Chondrocyte (in vitro differentiated cells): Measurements from ENCODE around the gene TMEM179B. TPM values are rescaled to one million over a fixed set of nuclear protein-coding genes. Genes with fewer than 3 reads are reported as not detected.
"Not testable (repeated sequence)": the region's sequence is repeated elsewhere in the genome, so short reads cannot be mapped to it uniquely, and the experiment has no call there.

ENCODE experiments used
- DNase-seq: peaks from one replicate; pipeline ENCODE4 v3.0.0; 2021; ENCODE audit warnings: mixed read lengths, low spot score
- H3K27ac Mint-ChIP-seq: one replicate; pipeline ENCODE4 v1.8.0; 2021; ENCODE audit warnings: mild to moderate bottlenecking, moderate library complexity, mixed read lengths; ENCODE audit not compliant: unreplicated experiment
- H3K27me3 Mint-ChIP-seq: 2 replicates; pipeline ENCODE4 v1.8.0; 2021; ENCODE audit warnings: low read depth, mixed read lengths
- H3K36me3 Mint-ChIP-seq: 2 replicates; pipeline ENCODE4 v1.8.0; 2021; ENCODE audit warnings: low read depth, mixed read lengths
- H3K4me1 Mint-ChIP-seq: 2 replicates; pipeline ENCODE4 v1.8.0; 2021; ENCODE audit warnings: low read depth, mild to moderate bottlenecking, mixed read lengths
- H3K4me3 Mint-ChIP-seq: one replicate; pipeline ENCODE4 v1.8.0; 2021; ENCODE audit warnings: mild to moderate bottlenecking, moderate library complexity, mixed read lengths; ENCODE audit not compliant: unreplicated experiment
- H3K9me3 Mint-ChIP-seq: 2 replicates; pipeline ENCODE4 v1.8.0; 2021; ENCODE audit warnings: low read depth, mixed read lengths
- CTCF ChIP-seq: fragments of 200-600 bp; sonication (generic); IDR thresholded peaks from 2 replicates; pipeline ENCODE4 v1.5.0; 2021; ENCODE audit warnings: antibody characterized with exemption, mild to moderate bottlenecking, moderate library complexity
- long read RNA-seq: library from polyadenylated mRNA; stranded (forward); transcript quantifications from one replicate; pipeline ENCODE4 v2.0.0, GENCODE V29; 2021
- total RNA-seq: library from RNA; stranded (reverse); gene quantifications from 3 replicates; pipeline ENCODE4 v1.2.1, GENCODE V29; 2021

TMEM179B gene
- total RNA-seq, result 29.4 to 44.9 TPM (median 35.1 TPM) in 3 replicates
- long read RNA-seq, transcript TMEM179B-201 (5 exons, 1,023 nt), result major isoform, 33 of 45 reads
- long read RNA-seq, partial matches to known transcripts, result 3 of 45 reads
- long read RNA-seq, other reads (novel, unspliced or antisense), result 6 of 45 reads

GRCh38 chr11:62787005-62787759, at the start of gene TMEM179B:
Gene TMEM179B, plus strand, starts transcription at chr11:62787402. Its CDS starts 30 bp downstream, at chr11:62787432.
- Mint-ChIP-seq H3K36me3 (peaks cover 10% of the 10 kb centered on the region), H3K4me1 (peaks cover 47% of the 10 kb centered on the region), H3K4me3 (peak within 1 kb of the TSS; percentile 81), H3K9me3 (no peaks in the 10 kb centered on the region), H3K27ac (peak within 1 kb of the TSS; percentile 96), H3K27me3 (no peaks in the 10 kb centered on the region)
- TF ChIP-seq CTCF, result peak; percentile 66
- peak; percentile 98 for DNase-seq

- no peak for TF ChIP-seq CTCF
- DNase-seq, result no peak
- no peaks in the 10 kb centered on the region for H3K27me3 Mint-ChIP-seq
- no peaks in the 10 kb centered on the region for H3K9me3 Mint-ChIP-seq
- H3K4me1 Mint-ChIP-seq, result peaks cover 18% of the 10 kb centered on the region
- H3K36me3 Mint-ChIP-seq, result peaks cover 5% of the 10 kb centered on the region
- H3K27ac Mint-ChIP-seq, result no peak overlapping the region
- no peak overlapping the region for H3K4me3 Mint-ChIP-seq
Measured at GRCh38 chr11:62747475-62748160, 39.6 kb upstream of the TMEM179B start.

- H3K36me3 Mint-ChIP-seq, DNase-seq, H3K4me3 Mint-ChIP-seq, H3K27ac Mint-ChIP-seq, H3K9me3 Mint-ChIP-seq, H3K27me3 Mint-ChIP-seq: not testable (repeated sequence)
- H3K4me1 Mint-ChIP-seq, result peaks cover 31% of the 10 kb centered on the region
Measured at GRCh38 chr11:62749931-62750330, 37.3 kb upstream of the TMEM179B start.

- Mint-ChIP-seq H3K27me3 (no peaks in the 10 kb centered on the region), H3K4me3 (no peak overlapping the region), H3K36me3 (peaks cover 5% of the 10 kb centered on the region), H3K27ac (no peak overlapping the region), H3K4me1 (peaks cover 31% of the 10 kb centered on the region), H3K9me3 (no peaks in the 10 kb centered on the region)
- no peak for TF ChIP-seq CTCF
- DNase-seq, result peak; percentile 69
Measured at GRCh38 chr11:62752177-62752785, 34.9 kb upstream of the TMEM179B start.

- no peaks in the 10 kb centered on the region for H3K27me3 Mint-ChIP-seq
- no peaks in the 10 kb centered on the region for H3K9me3 Mint-ChIP-seq
- H3K27ac Mint-ChIP-seq, result peak overlapping the region; percentile 99
- peak overlapping the region; percentile 97 for H3K4me3 Mint-ChIP-seq
- peak; percentile 81 for DNase-seq
- H3K36me3 Mint-ChIP-seq, result peaks cover 5% of the 10 kb centered on the region
- TF ChIP-seq CTCF, result no peak
- peaks cover 26% of the 10 kb centered on the region for H3K4me1 Mint-ChIP-seq
Measured at GRCh38 chr11:62752994-62753735, 34.0 kb upstream of the TMEM179B start.
